Esophagus squamous epithelium (tissue), 5 donors: ENCODE measurements around the gene COPG2. TPM values are rescaled to one million over a fixed set of nuclear protein-coding genes. Genes with fewer than 3 reads are reported as not detected.

Experiments
- DNase-seq: peaks from one replicate; lab custom pipeline; 2025; lab: John Stamatoyannopoulos, UW
- H3K27ac ChIP-seq, 4 donors: fragments of 200-600 bp; sonication (generic); one replicate each; pipeline ENCODE4 v1.5.1; 2016 to 2019; ENCODE audit warnings: mild to moderate bottlenecking in 1 of 4
- H3K27me3 ChIP-seq, 4 donors: fragments of 200-600 bp; sonication (generic); 1 replicate in 3 of 4; 2 replicates in 1 of 4; pipeline versions ENCODE4 v1.5.1 to v1.6.0; 2017 to 2021; ENCODE audit warnings: antibody characterized with exemption in 1 of 4
- H3K36me3 ChIP-seq, 3 donors: fragments of 200-600 bp; sonication (generic); one replicate each; pipeline ENCODE4 v1.5.1; 2016 to 2019
- H3K4me1 ChIP-seq, 3 donors: fragments of 200-600 bp; sonication (generic); one replicate each; pipeline ENCODE4 v1.5.1; 2017 to 2019
- H3K4me3 ChIP-seq, 4 donors: fragments of 200-600 bp; sonication (generic); 1 replicate in 3 of 4; 2 replicates in 1 of 4; pipeline ENCODE4 v1.5.1; 2016 to 2019; ENCODE audit warnings: mild to moderate bottlenecking in 2 of 4, moderate library complexity in 1 of 4
- H3K9me3 ChIP-seq, 3 donors: fragments of 200-600 bp; sonication (generic); one replicate each; pipeline ENCODE4 v1.5.1; 2016 to 2019
- POLR2A ChIP-seq, 4 donors: fragments of 450-650 bp; IDR thresholded peaks; one replicate each; pipeline ENCODE4 v1.6.1; 2017; ENCODE audit warnings: antibody characterized with exemption in 4 of 4, mild to moderate bottlenecking in 4 of 4, moderate library complexity in 3 of 4
- WGBS, 2 donors: methylation state at CpG; one replicate each; pipeline ENCODE4 v1.1.5; 2018; 5-methylcytosine and 5-hydroxymethylcytosine counted together
- intact Hi-C: fragments of 100-400 bp; cut with DNase I; formaldehyde crosslinking; loops from one replicate; pipeline ENCODE4 v1.15.0; 2022
- total RNA-seq, 4 donors: library from RNA; depleted of rRNA; stranded (reverse); fragments of >200 nt; gene quantifications; one replicate each; pipeline ENCODE4 v1.1.0, GENCODE V29; 2016
- TF ChIP-seq, protein P1 (sequence below), 6 experiments: fragments of 450-650 bp in 4 of 6; fragments of 200-600 bp in 2 of 6; sonication (generic) in 2 of 6; IDR thresholded peaks; one replicate each; pipeline ENCODE4 v1.5.1; 2016 to 2019; ENCODE audit warnings: antibody characterized with exemption in 6 of 6, mild to moderate bottlenecking in 4 of 6, moderate library complexity in 4 of 6
- donor health status: DM: yes; HTN: yes; CAD: no.

Gene COPG2
- total RNA-seq, 4 donors from 2014 or later = 12.3 to 28.2 (median 17.8) TPM

DNA sequence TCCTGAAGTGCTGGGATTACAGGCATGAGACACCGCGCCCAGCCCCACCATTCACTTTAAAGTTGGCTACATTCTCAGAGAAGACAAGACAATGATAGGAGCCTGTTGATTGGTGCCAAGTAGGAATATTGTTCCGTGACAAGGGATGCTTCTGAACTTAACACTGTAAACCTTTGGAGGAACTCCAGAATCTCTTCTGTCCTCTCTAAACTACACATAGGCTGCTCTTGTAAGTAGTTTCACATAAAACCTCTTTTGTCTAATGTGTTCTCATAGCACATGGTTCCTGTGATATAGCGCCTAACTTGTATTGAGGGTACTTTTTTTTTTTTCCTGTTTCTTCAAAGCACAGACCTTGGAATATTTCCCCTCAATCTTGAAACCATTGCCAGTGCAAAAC is 3.6 kb upstream of the COPG2 start:
- 83 to 89% methylated on average over 4 of the region's 4 CpGs for WGBS, 2 donors
- no peaks in the 10 kb centered on the region for H3K27me3 ChIP-seq
- intact Hi-C loops = no loop called here
- H3K9me3 ChIP-seq = no peaks in the 10 kb centered on the region
- no peak overlapping the region for H3K27ac ChIP-seq
- DNase-seq = no peak
- no peak overlapping the region for H3K4me3 ChIP-seq
- H3K4me1 ChIP-seq = peaks cover 0 to 17% (median 2%) of the 10 kb centered on the region in 3 donors
- TF ChIP-seq POLR2A (IDR thresholded peaks at IDR 0.05) = no peak
- TF ChIP-seq, protein P1, sequence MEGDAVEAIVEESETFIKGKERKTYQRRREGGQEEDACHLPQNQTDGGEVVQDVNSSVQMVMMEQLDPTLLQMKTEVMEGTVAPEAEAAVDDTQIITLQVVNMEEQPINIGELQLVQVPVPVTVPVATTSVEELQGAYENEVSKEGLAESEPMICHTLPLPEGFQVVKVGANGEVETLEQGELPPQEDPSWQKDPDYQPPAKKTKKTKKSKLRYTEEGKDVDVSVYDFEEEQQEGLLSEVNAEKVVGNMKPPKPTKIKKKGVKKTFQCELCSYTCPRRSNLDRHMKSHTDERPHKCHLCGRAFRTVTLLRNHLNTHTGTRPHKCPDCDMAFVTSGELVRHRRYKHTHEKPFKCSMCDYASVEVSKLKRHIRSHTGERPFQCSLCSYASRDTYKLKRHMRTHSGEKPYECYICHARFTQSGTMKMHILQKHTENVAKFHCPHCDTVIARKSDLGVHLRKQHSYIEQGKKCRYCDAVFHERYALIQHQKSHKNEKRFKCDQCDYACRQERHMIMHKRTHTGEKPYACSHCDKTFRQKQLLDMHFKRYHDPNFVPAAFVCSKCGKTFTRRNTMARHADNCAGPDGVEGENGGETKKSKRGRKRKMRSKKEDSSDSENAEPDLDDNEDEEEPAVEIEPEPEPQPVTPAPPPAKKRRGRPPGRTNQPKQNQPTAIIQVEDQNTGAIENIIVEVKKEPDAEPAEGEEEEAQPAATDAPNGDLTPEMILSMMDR (IDR thresholded peaks at IDR 0.05) = no peak
- H3K36me3 ChIP-seq = no peaks in the 10 kb centered on the region

DNA sequence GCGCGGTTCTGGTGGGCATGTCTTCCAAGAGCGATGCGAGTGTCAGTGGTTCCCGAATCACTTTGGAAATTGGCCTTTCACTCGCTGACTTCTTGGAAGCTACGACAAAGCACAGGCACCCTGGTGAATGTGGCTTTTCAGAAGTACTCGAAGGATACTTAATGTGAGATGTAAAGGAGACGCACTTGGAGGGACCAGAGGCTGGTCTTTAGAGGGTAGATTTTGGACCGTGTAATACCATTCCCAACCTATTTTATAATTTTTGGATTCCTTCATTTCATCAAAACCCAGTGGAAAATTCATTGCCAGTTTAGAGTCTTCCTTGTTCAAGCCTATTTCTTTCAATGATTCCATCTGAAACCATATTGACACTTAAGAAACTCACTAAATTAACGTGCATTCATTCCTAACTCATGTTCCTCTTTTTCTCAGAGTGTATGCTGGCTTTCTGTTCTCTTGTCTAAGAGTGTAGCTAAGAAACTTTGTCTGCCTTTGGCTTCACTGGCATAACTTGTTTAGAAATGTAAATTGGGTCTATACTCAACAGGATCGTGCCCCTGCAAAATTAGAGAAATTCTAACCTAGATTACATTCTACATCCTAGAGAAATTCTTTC is 645 bp upstream of the COPG2 start:
- Histone ChIP-seq H3K4me3 (peak overlapping the region; percentile 71 to 95 (median 82)), H3K27me3 (no peaks in the 10 kb centered on the region), H3K36me3 (peaks cover 0 to 7% (median 0%) of the 10 kb centered on the region in 3 donors), H3K4me1 (peaks cover 0 to 17% (median 3%) of the 10 kb centered on the region in 3 donors), H3K27ac (peak overlapping the region; percentile 81 to 90 (median 86)), H3K9me3 (no peaks in the 10 kb centered on the region)
- intact Hi-C loops = no loop called here
- no peak for DNase-seq
- TF ChIP-seq, protein P1 (IDR thresholded peaks at IDR 0.05) = no peak
- TF ChIP-seq POLR2A (IDR thresholded peaks at IDR 0.05) = no peak
- WGBS, 2 donors = 10 to 13% methylated on average over 9 to 12 of the region's 12 CpGs

DNA sequence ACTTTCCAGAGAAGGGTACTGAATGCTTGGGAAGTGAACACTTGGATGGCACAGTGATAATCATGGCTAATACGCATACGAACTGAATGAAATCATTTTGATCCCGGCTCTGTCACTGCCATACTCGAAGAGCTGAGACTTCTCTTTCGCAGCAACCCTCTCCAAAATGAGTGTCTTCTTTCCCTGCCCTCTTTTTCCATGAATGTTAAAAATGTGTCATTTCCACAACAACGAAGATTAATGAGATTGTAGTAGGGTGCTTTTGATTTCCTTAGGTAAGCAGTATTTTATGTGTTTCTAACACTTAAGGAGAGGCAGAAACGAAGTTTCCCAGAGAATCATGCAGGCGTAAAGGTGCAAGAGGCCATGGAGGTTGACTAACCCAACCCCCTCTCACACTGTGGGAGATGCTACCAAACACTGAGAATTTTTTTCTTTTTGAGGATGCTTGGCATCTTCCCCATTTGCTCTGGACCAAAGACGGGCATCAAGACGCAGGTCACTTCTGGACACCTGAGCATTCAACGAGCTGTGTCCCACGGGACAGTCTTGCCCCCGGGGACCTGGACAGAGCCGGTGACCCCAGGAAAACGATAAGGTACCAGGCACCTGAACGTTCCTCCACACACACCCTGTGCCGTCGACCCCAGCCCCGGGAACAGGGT is 823 bp downstream of the COPG2 start:
- Histone ChIP-seq H3K36me3 (peaks cover 0 to 13% (median 0%) of the 10 kb centered on the region in 3 donors), H3K4me1 (peaks cover 0 to 17% (median 3%) of the 10 kb centered on the region in 3 donors)
- intact Hi-C loops = no loop called here

DNA sequence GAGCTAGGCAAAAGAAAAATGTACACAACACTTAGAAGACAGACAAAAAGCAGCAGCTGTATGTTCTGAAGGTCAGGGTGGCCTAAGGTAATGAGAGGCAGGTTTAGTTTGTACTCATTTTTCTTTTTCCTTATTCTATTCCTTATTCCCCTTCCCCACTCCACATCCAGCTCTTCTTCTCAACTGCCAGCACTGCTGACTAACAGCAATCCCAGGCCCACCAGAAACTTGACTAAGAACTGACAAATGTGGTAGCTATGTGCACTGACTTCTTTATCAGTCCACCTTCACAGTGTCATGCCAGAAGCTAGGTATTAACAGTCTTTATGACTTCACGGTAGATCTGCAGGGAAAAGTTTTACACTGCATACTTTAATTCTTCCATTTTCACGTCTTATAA is 6.1 kb downstream of the COPG2 start:
- peaks cover 0 to 53% (median 0%) of the 10 kb centered on the region in 3 donors for H3K36me3 ChIP-seq
- no peak overlapping the region for H3K4me3 ChIP-seq
- TF ChIP-seq, protein P1 (IDR thresholded peaks at IDR 0.05) = no peak
- no peak for TF ChIP-seq POLR2A (IDR thresholded peaks at IDR 0.05)
- intact Hi-C loops = no loop called here
- no peaks in the 10 kb centered on the region for H3K9me3 ChIP-seq
- DNase-seq = no peak
- H3K27me3 ChIP-seq = no peaks in the 10 kb centered on the region
- 85 to 96% methylated on average over 2 of the region's 2 CpGs for WGBS, 2 donors
- no peak overlapping the region for H3K27ac ChIP-seq
- H3K4me1 ChIP-seq = peaks cover 0 to 3% (median 2%) of the 10 kb centered on the region in 3 donors

More for the DNA sequence above, 823 bp downstream of the COPG2 start:
- Histone ChIP-seq H3K4me3 (peak overlapping the region; percentile 71 to 95 (median 82)), H3K27me3 (no peaks in the 10 kb centered on the region), H3K9me3 (no peaks in the 10 kb centered on the region), H3K27ac (peak overlapping the region; percentile 74 to 90 (median 84))
- WGBS, 2 donors = 19 to 24% methylated on average over 10 to 15 of the region's 19 CpGs
- TF ChIP-seq POLR2A (IDR thresholded peaks at IDR 0.05) = no peak
- TF ChIP-seq, protein P1 (IDR thresholded peaks at IDR 0.05) = no peak
- DNase-seq = no peak

DNA sequence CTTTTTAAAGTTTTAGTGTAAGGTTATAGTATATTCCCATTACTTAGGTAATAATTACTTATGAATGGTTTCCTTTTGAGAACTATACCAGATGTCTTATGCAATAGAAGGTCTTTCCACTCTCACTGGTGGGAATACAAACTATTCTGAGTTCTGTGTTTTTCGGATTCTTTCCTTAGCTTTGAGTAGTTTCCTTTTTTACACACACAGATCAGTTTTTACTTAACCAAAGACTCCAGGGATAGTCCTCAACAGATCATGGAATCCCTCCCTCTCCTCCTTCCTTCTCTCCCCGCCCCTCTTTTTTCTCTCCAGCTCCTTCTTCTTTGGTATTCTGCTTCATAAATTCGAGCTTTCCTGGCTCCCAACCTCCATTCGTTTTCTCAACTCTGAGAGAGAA is 13.3 kb downstream of the COPG2 start:
- no peak for DNase-seq
- Histone ChIP-seq H3K36me3 (peaks cover 0 to 34% (median 0%) of the 10 kb centered on the region in 3 donors), H3K9me3 (no peaks in the 10 kb centered on the region), H3K4me1 (no peaks in the 10 kb centered on the region), H3K27me3 (no peaks in the 10 kb centered on the region), H3K27ac (no peak overlapping the region), H3K4me3 (no peak overlapping the region)
- TF ChIP-seq, protein P1 (IDR thresholded peaks at IDR 0.05) = no peak
- no peak for TF ChIP-seq POLR2A (IDR thresholded peaks at IDR 0.05)
- 61 to 83% methylated on average over 4 of the region's 4 CpGs for WGBS, 2 donors
- intact Hi-C loops = no loop called here
